CD4-positive, alpha-beta memory T cell (primary cell): Measurements from ENCODE around the gene VPS4B. TPM values are rescaled to one million over a fixed set of nuclear protein-coding genes. Genes with fewer than 3 reads are reported as not detected.

ENCODE experiments used
- CTCF ChIA-PET: fragments of 350-600 bp; sonication (Branson Sonifier 250); formaldehyde crosslinking; loops from one replicate; lab custom pipeline; 2021; ENCODE audit warnings: inconsistent platforms; ENCODE audit not compliant: partially characterized antibody; lab: Charles Lee
- POLR2A ChIA-PET: fragments of 350-600 bp; sonication (Branson Sonifier 250); formaldehyde crosslinking; loops from one replicate; lab custom pipeline; 2021; ENCODE audit not compliant: partially characterized antibody; lab: Charles Lee
- DNase-seq, 5 donors: peaks; one replicate each; pipeline versions ENCODE4 v3.0.0 to v3.0.0-alpha.2; 2020 to 2022; ENCODE audit warnings: mixed read lengths in 1 of 5
- H3K27ac ChIP-seq: one replicate; pipeline ENCODE4 v1.7.0; 2013; ENCODE audit warnings: low read depth, low read length
- H3K27me3 ChIP-seq: 2 replicates; pipeline ENCODE4 v1.7.0; 2013; ENCODE audit warnings: mild to moderate bottlenecking, low read length, moderate library complexity; ENCODE audit not compliant: insufficient read depth
- H3K36me3 ChIP-seq: 2 replicates; pipeline ENCODE4 v1.7.0; 2013; ENCODE audit warnings: mild to moderate bottlenecking, low read length, moderate library complexity; ENCODE audit not compliant: insufficient read depth
- H3K4me1 ChIP-seq: 2 replicates; pipeline ENCODE4 v1.7.0; 2013; ENCODE audit warnings: mild to moderate bottlenecking, low read length, moderate library complexity; ENCODE audit not compliant: insufficient read depth
- H3K4me3 ChIP-seq, 2 donors: one replicate each; pipeline ENCODE4 v1.7.0; 2013; ENCODE audit warnings: low read length in 2 of 2, mild to moderate bottlenecking in 1 of 2
- H3K9me3 ChIP-seq, 2 donors: one replicate each; pipeline ENCODE4 v1.7.0; 2013; ENCODE audit warnings: low read length in 2 of 2, control low read depth in 1 of 2; ENCODE audit not compliant: control insufficient read depth in 1 of 2
- H3K27ac Mint-ChIP-seq, 7 donors: one replicate each; pipeline ENCODE4 v1.8.0; 2020 to 2021; ENCODE audit warnings: mixed read lengths in 7 of 7, mild to moderate bottlenecking in 6 of 7, inconsistent platforms in 3 of 7, moderate library complexity in 3 of 7
- H3K27me3 Mint-ChIP-seq, 2 donors: one replicate each; pipeline ENCODE4 v1.8.0; 2020 to 2021; ENCODE audit warnings: mixed read lengths in 2 of 2
- H3K36me3 Mint-ChIP-seq, 2 donors: one replicate each; pipeline ENCODE4 v1.8.0; 2020 to 2021; ENCODE audit warnings: mixed read lengths in 2 of 2, inconsistent platforms in 1 of 2, mild to moderate bottlenecking in 1 of 2
- H3K4me1 Mint-ChIP-seq, 4 donors: one replicate each; pipeline ENCODE4 v1.8.0; 2020 to 2021; ENCODE audit warnings: mixed read lengths in 4 of 4, mild to moderate bottlenecking in 1 of 4
- H3K4me3 Mint-ChIP-seq, 8 donors: one replicate each; pipeline ENCODE4 v1.8.0; 2020 to 2021; ENCODE audit warnings: mixed read lengths in 8 of 8, mild to moderate bottlenecking in 7 of 8, moderate library complexity in 6 of 8, inconsistent platforms in 3 of 8
- H3K9me3 Mint-ChIP-seq, 8 donors: one replicate each; pipeline ENCODE4 v1.8.0; 2020 to 2021; ENCODE audit warnings: mixed read lengths in 8 of 8, mild to moderate bottlenecking in 5 of 8, inconsistent platforms in 3 of 8, moderate library complexity in 1 of 8
- intact Hi-C: fragments of 100-400 bp; cut with micrococcal nuclease; formaldehyde crosslinking; loops from one replicate; pipeline ENCODE4 v1.15.1; 2023
- polyA plus RNA-seq, 2 donors: library from polyadenylated mRNA; unstranded; fragments of 300-500 nt; fragmentation: Illumina TruSeq; gene quantifications; one replicate each; pipeline ENCODE4 v1.2.3, GENCODE V29; 2021
- total RNA-seq, 2 experiments: library from RNA; stranded (reverse); gene quantifications; one replicate each; pipeline ENCODE4 v1.2.3, GENCODE V29; 2021

Gene VPS4B
- total and polyA plus RNA-seq, 4 experiments from 2014 or later: 48.0 to 94.9 (median 79.2) TPM

DNA sequence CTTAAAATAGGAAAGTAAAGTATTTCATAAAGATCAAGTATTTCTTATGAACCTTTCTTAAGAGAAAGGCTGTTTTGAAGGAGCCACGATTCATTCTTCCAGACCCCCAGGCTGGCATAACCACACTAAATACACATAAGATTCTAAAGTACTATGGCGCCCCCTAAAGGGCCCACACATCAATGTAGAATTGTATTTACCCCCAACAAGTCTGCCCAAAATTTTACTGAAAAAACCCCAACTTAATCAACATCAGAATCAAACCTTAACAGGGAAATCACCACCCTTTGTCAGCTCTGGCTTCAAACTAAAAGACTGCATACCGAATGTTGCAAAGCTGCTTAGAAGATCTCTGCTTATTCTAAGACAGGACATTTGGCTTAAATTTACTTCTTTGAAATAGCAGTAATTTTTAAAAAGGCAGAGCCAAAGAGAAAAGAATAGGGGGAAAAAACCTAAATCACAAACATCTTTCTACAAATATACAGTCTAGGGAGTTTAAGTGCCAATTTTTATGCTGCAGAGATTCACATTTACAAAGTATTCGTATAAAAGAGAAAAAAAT, 82.3 kb downstream of the VPS4B start:
- peak overlapping the region in 3 of 7 donors; percentile 43 to 69 (median 69) for H3K27ac Mint-ChIP-seq
- POLR2A ChIA-PET: no interaction called here
- peaks cover 41% of the 10 kb centered on the region for H3K36me3 ChIP-seq

More for the DNA sequence above, 82.3 kb downstream of the VPS4B start:
- Mint-ChIP-seq H3K36me3 (peaks cover 56 to 76% of the 10 kb centered on the region in 2 donors), H3K27me3 (no peaks in the 10 kb centered on the region), H3K9me3 (no peaks in the 10 kb centered on the region), H3K4me1 (peaks cover 0 to 7% (median 1%) of the 10 kb centered on the region in 4 donors), H3K4me3 (no peak overlapping the region)
- no peaks in the 10 kb centered on the region for H3K9me3 ChIP-seq
- no peaks in the 10 kb centered on the region for H3K4me1 ChIP-seq
- H3K27me3 ChIP-seq: no peaks in the 10 kb centered on the region
- no peak overlapping the region for H3K4me3 ChIP-seq
- H3K27ac ChIP-seq: no peak overlapping the region
- CTCF ChIA-PET: interaction anchor here (0.8 to 17.3 kb wide), 24 partner anchors 10 to 328 kb away, joined by 3 to 193 read pairs (median 4); partner anchors contain the start of gene VPS4B
- DNase-seq: peak in 4 of 5 donors; percentile 43 to 51 (median 49)
- intact Hi-C loops: loop anchor here (1.0 to 2.0 kb wide), 2 partner anchors 324 to 625 kb away; partner anchors contain the start of gene PHLPP1

Other genes starting within 250 kb of the VPS4B start
- gene BCL2, start 102.7 kb downstream of the VPS4B start, total RNA-seq: 10 to 100 TPM; 40.8 to 42.7 TPM
- gene BCL2, start 102.7 kb downstream of the VPS4B start, polyA plus RNA-seq: 10 to 100 TPM; 28.5 to 50.4 TPM
- 10 to 100 TPM; 59.4 to 61.7 TPM for gene KDSR, start 55.3 kb downstream of the VPS4B start, total RNA-seq
- 100 to 1,000 TPM; 108 to 134 TPM for gene KDSR, start 55.3 kb downstream of the VPS4B start, polyA plus RNA-seq
- gene SERPINB5, start 54.5 kb upstream of the VPS4B start, total RNA-seq: not detected
- not detected for gene SERPINB5, start 54.5 kb upstream of the VPS4B start, polyA plus RNA-seq
- not detected for gene SERPINB12, start 119.9 kb upstream of the VPS4B start, total RNA-seq
- gene SERPINB12, start 119.9 kb upstream of the VPS4B start, polyA plus RNA-seq: not detected
- not detected for gene SERPINB13, start 164.9 kb upstream of the VPS4B start, total RNA-seq
- gene SERPINB13, start 164.9 kb upstream of the VPS4B start, polyA plus RNA-seq: not detected
- not detected for gene SERPINB4, start 221.8 kb upstream of the VPS4B start, total RNA-seq
- gene SERPINB4, start 221.8 kb upstream of the VPS4B start, polyA plus RNA-seq: not detected
- not detected for gene SERPINB3, start 239.4 kb upstream of the VPS4B start, total RNA-seq
- not detected for gene SERPINB3, start 239.4 kb upstream of the VPS4B start, polyA plus RNA-seq